ENCODE results near the gene TXK. TPM values are rescaled to one million over a fixed set of nuclear protein-coding genes. Genes with fewer than 3 reads are reported as not detected.

TXK gene
- total RNA-seq, 1 experiment from 2014 or later, result not detected

- peak; percentile 12 for DNase-seq (ENCODE audit: low read depth)
- in situ Hi-C loops (cut with HindIII; ENCODE audit: low pct_unique_long_range_greater_than_20kb, low sequenced_read_pairs), result no loop called here
Observed at GRCh38 chr4:48141048-48141447, 7.0 kb upstream of the TXK start.

- in situ Hi-C loops (cut with HindIII; ENCODE audit: low pct_unique_long_range_greater_than_20kb, low sequenced_read_pairs), result no loop called here
- DNase-seq (ENCODE audit: low read depth), result no peak
Observed at GRCh38 chr4:48139691-48140090, 5.6 kb upstream of the TXK start.

- DNase-seq (ENCODE audit: low read depth), result no peak
- in situ Hi-C loops (cut with HindIII; ENCODE audit: low pct_unique_long_range_greater_than_20kb, low sequenced_read_pairs), result no loop called here
Observed at GRCh38 chr4:48138936-48139335, 4.9 kb upstream of the TXK start.

- no peak for DNase-seq (ENCODE audit: low read depth)
- in situ Hi-C loops (cut with HindIII; ENCODE audit: low pct_unique_long_range_greater_than_20kb, low sequenced_read_pairs), result no loop called here
Observed at GRCh38 chr4:48138511-48138910, 4.5 kb upstream of the TXK start.

GRCh38 chr4:48137846-48138245, 3.8 kb upstream of the TXK start:
- in situ Hi-C loops (cut with HindIII; ENCODE audit: low pct_unique_long_range_greater_than_20kb, low sequenced_read_pairs), result no loop called here
- DNase-seq (ENCODE audit: low read depth), result no peak

GRCh38 chr4:48133669-48134068, 381 bp downstream of the TXK start:
- DNase-seq (ENCODE audit: low read depth), result no peak
- in situ Hi-C loops (cut with HindIII; ENCODE audit: low pct_unique_long_range_greater_than_20kb, low sequenced_read_pairs), result no loop called here

- DNase-seq (ENCODE audit: low read depth), result no peak
- in situ Hi-C loops (cut with HindIII; ENCODE audit: low pct_unique_long_range_greater_than_20kb, low sequenced_read_pairs), result no loop called here
Observed at GRCh38 chr4:48131736-48132135, 2.3 kb downstream of the TXK start.

GRCh38 chr4:48130100-48130499, 4.0 kb downstream of the TXK start:
- in situ Hi-C loops (cut with HindIII; ENCODE audit: low pct_unique_long_range_greater_than_20kb, low sequenced_read_pairs), result no loop called here
- no peak for DNase-seq (ENCODE audit: low read depth)

- peak; percentile 4 for DNase-seq (ENCODE audit: low read depth)
- in situ Hi-C loops (cut with HindIII; ENCODE audit: low pct_unique_long_range_greater_than_20kb, low sequenced_read_pairs), result no loop called here
Observed at GRCh38 chr4:48129307-48130014, 4.6 kb downstream of the TXK start.

GRCh38 chr4:48127682-48128404, 6.2 kb downstream of the TXK start:
- in situ Hi-C loops (cut with HindIII; ENCODE audit: low pct_unique_long_range_greater_than_20kb, low sequenced_read_pairs), result no loop called here
- peak; percentile 82 for DNase-seq (ENCODE audit: low read depth)

GRCh38 chr4:48127231-48127630, 6.8 kb downstream of the TXK start:
- DNase-seq (ENCODE audit: low read depth), result no peak
- in situ Hi-C loops (cut with HindIII; ENCODE audit: low pct_unique_long_range_greater_than_20kb, low sequenced_read_pairs), result no loop called here

GRCh38 chr4:48126621-48127020, 7.4 kb downstream of the TXK start:
- in situ Hi-C loops (cut with HindIII; ENCODE audit: low pct_unique_long_range_greater_than_20kb, low sequenced_read_pairs), result no loop called here

GRCh38 chr4:48124870-48125269, 9.2 kb downstream of the TXK start:
- DNase-seq (ENCODE audit: low read depth), result no peak
- in situ Hi-C loops (cut with HindIII; ENCODE audit: low pct_unique_long_range_greater_than_20kb, low sequenced_read_pairs), result no loop called here

More at GRCh38 chr4:48126621-48127020, 7.4 kb downstream of the TXK start:
- no peak for DNase-seq (ENCODE audit: low read depth)

- DNase-seq (ENCODE audit: low read depth), result no peak
- in situ Hi-C loops (cut with HindIII; ENCODE audit: low pct_unique_long_range_greater_than_20kb, low sequenced_read_pairs), result no loop called here
Observed at GRCh38 chr4:48122756-48123155, 11.3 kb downstream of the TXK start.

- in situ Hi-C loops (cut with HindIII; ENCODE audit: low pct_unique_long_range_greater_than_20kb, low sequenced_read_pairs), result no loop called here
- no peak for DNase-seq (ENCODE audit: low read depth)
Observed at GRCh38 chr4:48121180-48121579, 12.9 kb downstream of the TXK start.

- in situ Hi-C loops (cut with HindIII; ENCODE audit: low pct_unique_long_range_greater_than_20kb, low sequenced_read_pairs), result no loop called here
- no peak for DNase-seq (ENCODE audit: low read depth)
Observed at GRCh38 chr4:48120132-48120531, 13.9 kb downstream of the TXK start.

- no peak for DNase-seq (ENCODE audit: low read depth)
- in situ Hi-C loops (cut with HindIII; ENCODE audit: low pct_unique_long_range_greater_than_20kb, low sequenced_read_pairs), result no loop called here
Observed at GRCh38 chr4:48119646-48120045, 14.4 kb downstream of the TXK start.

- no peak for DNase-seq (ENCODE audit: low read depth)
- in situ Hi-C loops (cut with HindIII; ENCODE audit: low pct_unique_long_range_greater_than_20kb, low sequenced_read_pairs), result no loop called here
Observed at GRCh38 chr4:48118081-48118480, 16.0 kb downstream of the TXK start.

GRCh38 chr4:48116582-48116981, 17.5 kb downstream of the TXK start:
- no peak for DNase-seq (ENCODE audit: low read depth)
- in situ Hi-C loops (cut with HindIII; ENCODE audit: low pct_unique_long_range_greater_than_20kb, low sequenced_read_pairs), result no loop called here

- in situ Hi-C loops (cut with HindIII; ENCODE audit: low pct_unique_long_range_greater_than_20kb, low sequenced_read_pairs), result no loop called here
Observed at GRCh38 chr4:48114412-48114811, 19.6 kb downstream of the TXK start.

More at GRCh38 chr4:48114412-48114811, 19.6 kb downstream of the TXK start:
- no peak for DNase-seq (ENCODE audit: low read depth)

Measured in Caki2 (cell line).